Glomerular visceral epithelial cell (primary cell): ENCODE results near the gene CRTC3.
"Not testable (repeated sequence)": the region's sequence is repeated elsewhere in the genome, so short reads cannot be mapped to it uniquely, and the experiment has no call there.

Experiments used
- DNase-seq: peaks from one replicate; pipeline ENCODE4 v3.0.0-alpha.2; 2016; ENCODE audit errors: extremely low spot score

Gene CRTC3

GRCh38 chr15:90623854-90624253 lies 94.1 kb downstream of the CRTC3 start:
- no peak for DNase-seq

- no peak for DNase-seq
These were observed 94.7 kb downstream of the CRTC3 start for GRCh38 chr15:90624278-90624981.

GRCh38 chr15:90625037-90625436 lies 95.3 kb downstream of the CRTC3 start:
- no peak for DNase-seq

GRCh38 chr15:90629217-90629616 lies 99.5 kb downstream of the CRTC3 start:
- no peak for DNase-seq

- no peak for DNase-seq
These were observed 103.6 kb downstream of the CRTC3 start for GRCh38 chr15:90633360-90633759.

GRCh38 chr15:90636993-90637392 lies 107.3 kb downstream of the CRTC3 start:
- DNase-seq, result not testable (repeated sequence)

- DNase-seq, result no peak
These were observed 108.0 kb downstream of the CRTC3 start for GRCh38 chr15:90637693-90638092.

GRCh38 chr15:90638201-90638691 lies 108.5 kb downstream of the CRTC3 start:
- DNase-seq, result no peak

- no peak for DNase-seq
These were observed 109.2 kb downstream of the CRTC3 start for GRCh38 chr15:90638963-90639362.

- DNase-seq, result no peak
These were observed 111.1 kb downstream of the CRTC3 start for GRCh38 chr15:90640862-90641261.

- no peak for DNase-seq
These were observed 112.1 kb downstream of the CRTC3 start for GRCh38 chr15:90641581-90642463.

- DNase-seq, result no peak
These were observed 113.0 kb downstream of the CRTC3 start for GRCh38 chr15:90642464-90643300.

- DNase-seq, result no peak
These were observed 113.5 kb downstream of the CRTC3 start for GRCh38 chr15:90643301-90643632.

GRCh38 chr15:90644526-90644925 lies 114.8 kb downstream of the CRTC3 start:
- DNase-seq, result no peak

GRCh38 chr15:90644952-90645725 lies 115.4 kb downstream of the CRTC3 start:
- no peak for DNase-seq

- DNase-seq, result no peak
These were observed 116.3 kb downstream of the CRTC3 start for GRCh38 chr15:90645873-90646575.

GRCh38 chr15:90646662-90647305 lies 117.1 kb downstream of the CRTC3 start:
- no peak for DNase-seq

- DNase-seq, result no peak
These were observed 117.6 kb downstream of the CRTC3 start for GRCh38 chr15:90647326-90647725.

- DNase-seq, result peak; percentile 68
These were observed 118.7 kb downstream of the CRTC3 start for GRCh38 chr15:90648137-90649070.
